NT2/D1 (cell line): ENCODE results near the gene MRFAP1.

Source experiments
- SUZ12 ChIP-seq: IDR thresholded peaks from 2 replicates; pipeline ENCODE4 v1.6.1; 2011; ENCODE audit not compliant: insufficient read length, insufficient read depth; ENCODE audit errors: extremely low read depth
- YY1 ChIP-seq: IDR thresholded peaks from 2 replicates; pipeline ENCODE4 v1.6.1; 2011; ENCODE audit not compliant: insufficient read length, insufficient read depth
- ZNF274 ChIP-seq: IDR thresholded peaks from 2 replicates; pipeline ENCODE4 v1.6.1; 2011; ENCODE audit warnings: mild to moderate bottlenecking, low read depth, low read length

DNA sequence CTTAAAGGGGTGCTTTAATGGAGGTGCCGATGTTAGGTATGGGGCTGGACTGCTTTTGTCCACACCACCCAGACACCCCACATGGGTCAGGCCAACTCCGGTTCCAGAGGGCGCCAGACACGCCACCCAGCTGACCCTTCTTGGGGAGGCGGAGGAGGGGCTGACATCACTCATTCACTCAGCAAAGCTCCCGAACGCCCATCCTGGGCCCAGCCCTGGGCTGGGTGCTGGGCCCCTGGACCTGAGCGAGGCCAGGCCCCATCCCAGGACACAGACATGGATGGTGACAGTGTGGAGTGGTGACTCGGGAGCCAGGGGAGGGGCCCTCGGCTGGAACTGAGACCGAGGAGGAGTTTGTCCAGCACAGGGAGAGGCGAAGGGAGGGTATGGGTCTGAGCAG is 37.4 kb upstream of the MRFAP1 start:
- TF ChIP-seq ZNF274 (no peak), YY1 (no peak), SUZ12 (no peak)
